K562 (cell line): ENCODE data around the gene TUB. TPM values are rescaled to one million over a fixed set of nuclear protein-coding genes. Genes with fewer than 3 reads are reported as not detected.

Source experiments
- ATAC-seq: fragments of 200-7000 bp; cut with Tn5 transposase; 3 replicates; pipeline ENCODE4 v1.9.1; 2020; ENCODE audit warnings: moderate library complexity
- BruUV-seq: library from RNA; stranded (reverse); fragments of 400-500 nt; replicated peaks from 2 replicates; lab custom pipeline; 2021; lab: Mats Ljungman, UMichigan
- CTCF ChIA-PET: fragments of 300-600 bp; formaldehyde crosslinking; extraction: SDS; loops from one replicate; lab custom pipeline; 2021; ENCODE audit warnings: low intra/inter-chr PET ratio; lab: Yijun Ruan, JAX
- POLR2A ChIA-PET: fragments of 300-600, 350-650 bp; sonication (Branson Sonifier 250); formaldehyde crosslinking; extraction: SDS; loops from one replicate; lab custom pipeline; 2021; ENCODE audit warnings: antibody characterized with exemption, inconsistent platforms; lab: Yijun Ruan, JAX
- DNase-seq, 4 experiments: peaks; one replicate each; pipeline versions ENCODE4 v3.0.0 to v3.0.0-alpha.2; 2011 to 2018; ENCODE audit warnings: low spot score in 3 of 4, mixed read lengths in 3 of 4; ENCODE audit errors: extremely low read depth in 1 of 4
- FAIRE-seq: peaks from 2 replicates; lab custom pipeline; 2011; peaks lifted over from hg19 to GRCh38; lab: Jason Lieb, UNC
- H2AFZ ChIP-seq: 2 replicates; pipeline ENCODE4 v1.6.0; 2011; ENCODE audit warnings: low read depth, low read length, control low read depth, inconsistent platforms
- H3K27ac ChIP-seq: fragments of 200-600 bp; 3 replicates; pipeline ENCODE4 v1.8.0; 2011; ENCODE audit warnings: low read depth, mild to moderate bottlenecking, control low read depth, inconsistent platforms, low read length, moderate library complexity, mixed read lengths; ENCODE audit errors: extremely low read depth
- H3K27me3 ChIP-seq, 2 experiments: fragments of 300-600 bp in 1 of 2; 2 replicates in 1 of 2; 3 replicates in 1 of 2; pipeline versions ENCODE4 v1.6.0 to v1.8.0; 2011; ENCODE audit warnings: inconsistent platforms in 2 of 2, low read length in 2 of 2, mild to moderate bottlenecking in 1 of 2, mixed read lengths in 1 of 2, moderate library complexity in 1 of 2; ENCODE audit not compliant: control insufficient read depth in 2 of 2, insufficient read depth in 2 of 2
- H3K36me3 ChIP-seq: fragments of 300-600 bp; 3 replicates; pipeline ENCODE4 v1.8.0; 2011; ENCODE audit warnings: mild to moderate bottlenecking, low read length, inconsistent platforms; ENCODE audit not compliant: control insufficient read depth, insufficient read depth
- H3K4me1 ChIP-seq, 2 experiments: fragments of 200-600 bp in 1 of 2; replicated peaks in 1 of 2; 2 replicates in 1 of 2; 3 replicates in 1 of 2; pipeline versions ENCODE4 v1.5.1 to v1.8.0; 2011; ENCODE audit warnings: inconsistent platforms in 2 of 2, low read length in 2 of 2, mild to moderate bottlenecking in 1 of 2, mixed read lengths in 1 of 2, moderate library complexity in 1 of 2; ENCODE audit not compliant: control insufficient read depth in 2 of 2, insufficient read depth in 2 of 2
- H3K4me2 ChIP-seq: 2 replicates; pipeline ENCODE4 v1.6.1; 2011; ENCODE audit warnings: low read length, control low read depth, inconsistent platforms, mixed read lengths; ENCODE audit not compliant: insufficient read depth
- H3K4me3 ChIP-seq: fragments of 200-600 bp; sonication (generic), shearing (Covaris generic); 2 replicates; pipeline ENCODE4 v1.5.1; 2016; ENCODE audit warnings: control low read depth, inconsistent platforms
- H3K79me2 ChIP-seq: fragments of 200-600 bp; 3 replicates; pipeline ENCODE4 v1.8.0; 2011; ENCODE audit warnings: low read length, inconsistent platforms; ENCODE audit not compliant: control insufficient read depth, insufficient read depth
- H3K9ac ChIP-seq, 2 experiments: 2 replicates each; pipeline versions ENCODE4 v1.6.0 to v1.6.1; 2011; ENCODE audit warnings: low read depth in 2 of 2, low read length in 2 of 2, control low read depth in 1 of 2, inconsistent platforms in 1 of 2, mild to moderate bottlenecking in 1 of 2, mixed read lengths in 1 of 2; ENCODE audit not compliant: insufficient read depth in 1 of 2
- H3K9me1 ChIP-seq: one replicate; pipeline ENCODE4 v1.6.0; 2011; ENCODE audit warnings: inconsistent platforms, mild to moderate bottlenecking, low read length, moderate library complexity; ENCODE audit not compliant: control insufficient read depth, insufficient read depth
- H3K9me3 ChIP-seq: replicated peaks from 2 replicates; pipeline ENCODE4 v1.5.1; 2011; ENCODE audit warnings: low read depth, low read length, inconsistent platforms; ENCODE audit not compliant: control insufficient read depth, insufficient read depth
- H4K20me1 ChIP-seq: replicated peaks from 2 replicates; pipeline ENCODE4 v1.6.1; 2011; ENCODE audit warnings: low read length, inconsistent platforms, mixed read lengths; ENCODE audit not compliant: control insufficient read depth, insufficient read depth
- CCAR2 ChIP-seq: fragments of 200-400 bp; formaldehyde crosslinking; IDR thresholded peaks from 2 replicates; pipeline ENCODE4 v1.6.1; 2017; ENCODE audit warnings: mild to moderate bottlenecking, low read depth, low read length
- CHD2 ChIP-seq: IDR thresholded peaks from 2 replicates; pipeline ENCODE4 v1.6.1; 2011; ENCODE audit warnings: low read depth, low read length
- EWSR1 ChIP-seq: fragments of 450-650 bp; IDR thresholded peaks from 2 replicates; pipeline ENCODE4 v1.6.1; 2018; ENCODE audit warnings: borderline replicate concordance, mild to moderate bottlenecking, low read depth, moderate library complexity; ENCODE audit not compliant: partially characterized antibody
- GABPB1 ChIP-seq: sonication (generic); formaldehyde crosslinking; IDR thresholded peaks from 2 replicates; pipeline ENCODE4 v1.8.0; 2022; ENCODE audit warnings: mild to moderate bottlenecking, missing genetic modification reagents
- HDGF ChIP-seq: fragments of 450-650 bp; IDR thresholded peaks from 2 replicates; pipeline ENCODE4 v1.6.1; 2016
- RBFOX2 ChIP-seq: fragments of 200-400 bp; formaldehyde crosslinking; IDR thresholded peaks from 2 replicates; pipeline ENCODE4 v1.6.1; 2017; ENCODE audit warnings: low read depth, mild to moderate bottlenecking, low read length, moderate library complexity
- SNRNP70 ChIP-seq: fragments of 200-400 bp; formaldehyde crosslinking; optimal IDR thresholded peaks from 2 replicates; pipeline ENCODE3; 2017; ENCODE audit warnings: low read depth, low read length
- TFAM ChIP-seq: fragments of 250-450 bp; sonication (Bioruptor Pico); conservative IDR thresholded peaks from 2 replicates; pipeline ENCODE4 v1.5.0; 2021; ENCODE audit warnings: mild to moderate bottlenecking, moderate library complexity
- ZNF445 ChIP-seq: fragments of 250-450 bp; sonication (Bioruptor Pico); IDR thresholded peaks from 2 replicates; pipeline ENCODE4 v1.4.0; 2020; ENCODE audit warnings: low read depth, mild to moderate bottlenecking, moderate library complexity
- WGBS: fragments of 100-300 bp; shearing (Covaris generic); methylation state at CpG from one replicate; pipeline ENCODE4 v1.1.6; 2016; ENCODE audit warnings: low coverage, mixed read lengths; ENCODE audit not compliant: insufficient coverage; ENCODE audit errors: missing lambda C conversion rate; 5-methylcytosine and 5-hydroxymethylcytosine counted together
- in situ Hi-C: fragments of 300-500 bp; cut with MboI; formaldehyde crosslinking; loops from 4 replicates; pipeline ENCODE4 v1.15.0; 2018; ENCODE audit warnings: inconsistent platforms, mixed read lengths
- intact Hi-C: fragments of 100-400 bp; cut with micrococcal nuclease; formaldehyde crosslinking; loops from 2 replicates; pipeline ENCODE4 v1.14.2; 2022
- polyA plus RNA-seq, 8 experiments: library from polyadenylated mRNA; depleted of rRNA in 4 of 8; stranded (reverse) in 5 of 8; unstranded in 3 of 8; fragments of >200 nt; fragmentation: Nextera tagmentation in 2 of 8; fragmentation: Illumina TruSeq in 1 of 8; extraction: Ambion mirVana in 2 of 8; extraction: Trizol in 1 of 8; gene quantifications; 2 replicates each; pipeline versions ENCODE4 v1.2.1 to v1.2.3, GENCODE V29; 2011 to 2014; ENCODE audit warnings: inconsistent platforms in 1 of 8, missing spikeins in 1 of 8
- total RNA-seq, 7 experiments: library from RNA; depleted of rRNA in 6 of 7; stranded (reverse); fragments of >200 nt in 6 of 7; fragmentation: Illumina TruSeq in 2 of 7; extraction: Trizol in 2 of 7; gene quantifications; 2 replicates each; pipeline versions ENCODE4 v1.2.1 to v1.2.3, GENCODE V29; 2011 to 2021; ENCODE audit warnings: low replicate concordance in 1 of 7
- TF ChIP-seq, protein P1 (sequence below): fragments of 250-450 bp; sonication (Bioruptor Pico); IDR thresholded peaks from 2 replicates; pipeline ENCODE4 v1.4.0; 2020; ENCODE audit warnings: mild to moderate bottlenecking, moderate library complexity

TUB gene
- total and polyA plus RNA-seq, 9 of the 15 experiments (the other 6 are each of a cell fraction or from before 2014, with no cell fraction given): not detected

DNA sequence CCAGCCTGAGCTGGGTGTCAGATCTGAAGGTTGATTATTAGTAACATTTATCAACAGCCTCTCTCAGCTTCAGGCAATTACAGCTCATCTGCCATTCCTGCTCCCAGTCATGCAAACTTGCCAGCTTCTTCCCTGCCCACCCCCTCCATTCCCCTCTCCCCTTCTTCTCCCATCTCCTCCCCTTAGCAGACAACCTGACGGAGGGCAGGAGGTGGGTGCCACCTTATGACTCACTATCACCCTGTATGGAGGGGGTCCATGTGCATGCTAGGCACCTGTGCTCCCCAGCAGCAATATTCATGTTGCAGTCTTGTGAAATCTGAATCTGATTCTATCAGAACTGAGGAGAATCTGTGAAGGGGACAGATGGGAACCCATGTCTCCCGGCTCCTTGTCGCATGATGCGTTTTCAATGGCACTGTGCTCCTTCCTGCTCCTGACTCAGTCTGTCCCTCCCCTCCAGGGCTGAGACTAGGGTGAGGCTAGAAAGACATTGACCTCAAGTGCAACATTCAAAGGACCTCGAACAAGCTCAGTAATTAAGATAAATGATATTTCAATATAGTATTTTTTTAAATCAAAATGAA is 46.3 kb upstream of the TUB start:
- TF ChIP-seq, protein P1, sequence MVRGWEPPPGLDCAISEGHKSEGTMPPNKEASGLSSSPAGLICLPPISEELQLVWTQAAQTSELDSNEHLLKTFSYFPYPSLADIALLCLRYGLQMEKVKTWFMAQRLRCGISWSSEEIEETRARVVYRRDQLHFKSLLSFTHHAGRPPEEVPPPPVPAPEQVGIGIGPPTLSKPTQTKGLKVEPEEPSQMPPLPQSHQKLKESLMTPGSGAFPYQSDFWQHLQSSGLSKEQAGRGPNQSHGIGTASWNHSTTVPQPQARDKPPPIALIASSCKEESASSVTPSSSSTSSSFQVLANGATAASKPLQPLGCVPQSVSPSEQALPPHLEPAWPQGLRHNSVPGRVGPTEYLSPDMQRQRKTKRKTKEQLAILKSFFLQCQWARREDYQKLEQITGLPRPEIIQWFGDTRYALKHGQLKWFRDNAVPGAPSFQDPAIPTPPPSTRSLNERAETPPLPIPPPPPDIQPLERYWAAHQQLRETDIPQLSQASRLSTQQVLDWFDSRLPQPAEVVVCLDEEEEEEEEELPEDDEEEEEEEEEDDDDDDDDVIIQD (CRISPR knock-in tag): no peak
- TF ChIP-seq HDGF: no peak
- TF ChIP-seq EWSR1: no peak
- no peak for TF ChIP-seq CCAR2
- no peak for TF ChIP-seq ZNF445 (CRISPR knock-in tag)
- TF ChIP-seq CHD2: no peak
- TF ChIP-seq RBFOX2: no peak
- TF ChIP-seq GABPB1: no peak
- TF ChIP-seq SNRNP70: no peak
- TF ChIP-seq TFAM (CRISPR knock-in tag): no peak

More for the DNA sequence above, 46.3 kb upstream of the TUB start:
- Histone ChIP-seq H3K27me3 (peaks cover 12 to 48% of the 10 kb centered on the region in 2 experiments; a peak in 4 of 5 replicates), H3K9me3 (no peaks in the 10 kb centered on the region), H3K27ac (no peak overlapping the region), H3K4me3 (no peak overlapping the region), H3K36me3 (no peaks in the 10 kb centered on the region), H3K79me2 (no peaks in the 10 kb centered on the region), H3K9ac (no peak overlapping the region), H3K4me1 (no peaks in the 10 kb centered on the region; a peak in 2 of 5 replicates), H4K20me1 (peaks cover 12% of the 10 kb centered on the region), H2AFZ (no peak overlapping the region), H3K4me2 (no peak overlapping the region), H3K9me1 (no peaks in the 10 kb centered on the region)
- DNase-seq (no peak), ATAC-seq (no peak), FAIRE-seq (no peak)
- WGBS: 4% methylated on average over 4 of the region's 5 CpGs
- no TSS peak for BruUV-seq
- in situ Hi-C loops (no loop called here), intact Hi-C loops (loop anchor here (5.0 kb wide), 1 partner anchor 38 kb away; no protein-coding TSS in a partner anchor)
- ChIA-PET POLR2A (interaction anchor here (0.6 kb wide), 1 partner anchor 56 kb away, joined by 3 read pairs; no protein-coding TSS in a partner anchor), CTCF (interaction anchor here (2.5 kb wide), 1 partner anchor 36 kb away, joined by 16 read pairs; no protein-coding TSS in a partner anchor)
